ENCODE data around the gene MMP24. TPM values are rescaled to one million over a fixed set of nuclear protein-coding genes. Genes with fewer than 3 reads are reported as not detected.
A peak's percentile ranks its signal among the peaks of the same experiment; 100 is the strongest.

MMP24 gene
- polyA plus RNA-seq, 1 of the 3 experiments (the other 2 are of a cell fraction) = 18.1 TPM

GRCh38 chr20:35267092-35267491, 40.6 kb downstream of the MMP24 start:
- H3K79me2 ChIP-seq (ENCODE audit: insufficient read depth) = no peaks in the 10 kb centered on the region
- no peak overlapping the region for H3K4me3 ChIP-seq (ENCODE audit: low read depth in 2 of 2, low read length in 1 of 2)
- no peak overlapping the region for H3K4me2 ChIP-seq
- TF ChIP-seq POLR2AphosphoS5 (IDR thresholded peaks at IDR 0.05; ENCODE audit: low read depth, low read length) (no peak), NRF1 (IDR thresholded peaks at IDR 0.05; ENCODE audit: low read depth, low read length) (no peak), NFIC (IDR thresholded peaks at IDR 0.05; ENCODE audit: borderline replicate concordance) (no peak), JUND (IDR thresholded peaks at IDR 0.05) (no peak), ELF1 (IDR thresholded peaks at IDR 0.05) (no peak), MEF2A (IDR thresholded peaks at IDR 0.05; ENCODE audit: borderline replicate concordance, low read depth) (no peak), TCF12 (IDR thresholded peaks at IDR 0.05) (no peak), GABPA (IDR thresholded peaks at IDR 0.05; ENCODE audit: low read depth) (no peak)
- TF ChIP-seq, protein P1, sequence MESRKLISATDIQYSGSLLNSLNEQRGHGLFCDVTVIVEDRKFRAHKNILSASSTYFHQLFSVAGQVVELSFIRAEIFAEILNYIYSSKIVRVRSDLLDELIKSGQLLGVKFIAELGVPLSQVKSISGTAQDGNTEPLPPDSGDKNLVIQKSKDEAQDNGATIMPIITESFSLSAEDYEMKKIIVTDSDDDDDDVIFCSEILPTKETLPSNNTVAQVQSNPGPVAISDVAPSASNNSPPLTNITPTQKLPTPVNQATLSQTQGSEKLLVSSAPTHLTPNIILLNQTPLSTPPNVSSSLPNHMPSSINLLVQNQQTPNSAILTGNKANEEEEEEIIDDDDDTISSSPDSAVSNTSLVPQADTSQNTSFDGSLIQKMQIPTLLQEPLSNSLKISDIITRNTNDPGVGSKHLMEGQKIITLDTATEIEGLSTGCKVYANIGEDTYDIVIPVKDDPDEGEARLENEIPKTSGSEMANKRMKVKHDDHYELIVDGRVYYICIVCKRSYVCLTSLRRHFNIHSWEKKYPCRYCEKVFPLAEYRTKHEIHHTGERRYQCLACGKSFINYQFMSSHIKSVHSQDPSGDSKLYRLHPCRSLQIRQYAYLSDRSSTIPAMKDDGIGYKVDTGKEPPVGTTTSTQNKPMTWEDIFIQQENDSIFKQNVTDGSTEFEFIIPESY (IDR thresholded peaks at IDR 0.05; ENCODE audit: borderline replicate concordance, low read depth) = no peak
- CTCF ChIA-PET = interaction anchor here (0.7 kb wide), 1 partner anchor 120 kb away, joined by 4 read pairs; no protein-coding TSS in a partner anchor
- DNase-seq = no peak
- H3K36me3 ChIP-seq (replicated peaks in 1 of 2; ENCODE audit: control insufficient read depth in 1 of 2, insufficient read depth in 2 of 2, low read length in 1 of 2) = peaks cover 0 to 11% of the 10 kb centered on the region in 2 experiments
- no peaks in the 10 kb centered on the region for H3K9me3 ChIP-seq
- no peak overlapping the region for H3K27ac ChIP-seq (ENCODE audit: low read depth in 2 of 2, low read length in 1 of 2)
- peaks cover 12 to 14% of the 10 kb centered on the region in 2 experiments; a peak in 2 of 4 replicates for H3K4me1 ChIP-seq (ENCODE audit: control insufficient read depth in 1 of 2, insufficient read depth in 2 of 2, low read depth in 1 of 2, low read length in 1 of 2)
- H2AFZ ChIP-seq (ENCODE audit: low read depth) = no peak overlapping the region
- H3K27me3 ChIP-seq (ENCODE audit: insufficient read depth) = no peaks in the 10 kb centered on the region
- no peaks in the 10 kb centered on the region for H4K20me1 ChIP-seq (ENCODE audit: insufficient read depth)
- no peak overlapping the region for H3K9ac ChIP-seq
- H3K9me2 ChIP-seq = no peaks in the 10 kb centered on the region
- H3F3A ChIP-seq (replicated peaks; ENCODE audit: insufficient read depth) = no peaks in the 10 kb centered on the region
- POLR2A ChIA-PET = no interaction called here
- 99% methylated on average over 13 of the region's 16 CpGs for WGBS (ENCODE audit: low lambda C conversion rate)

- no peaks in the 10 kb centered on the region for H3K27me3 ChIP-seq (ENCODE audit: insufficient read depth)
- peak; percentile 93 for DNase-seq
- CTCF ChIA-PET = interaction anchor here (0.6 to 5.7 kb wide), 29 partner anchors 9 to 499 kb away, joined by 3 to 28 read pairs (median 4); partner anchors contain the start of genes EDEM2, GDF5, GGT7 and MMP24
These were observed 42.7 kb downstream of the MMP24 start for GRCh38 chr20:35269055-35269781.

More at GRCh38 chr20:35269055-35269781, 42.7 kb downstream of the MMP24 start:
- H4K20me1 ChIP-seq (ENCODE audit: insufficient read depth) = no peaks in the 10 kb centered on the region
- H3K4me2 ChIP-seq = no peak overlapping the region
- H2AFZ ChIP-seq (ENCODE audit: low read depth) = no peak overlapping the region
- H3K79me2 ChIP-seq (ENCODE audit: insufficient read depth) = no peaks in the 10 kb centered on the region
- H3K27ac ChIP-seq (ENCODE audit: low read depth in 2 of 2, low read length in 1 of 2) = peak overlapping the region in 1 of 2 experiments; percentile 14; a peak in 1 of 4 replicates
- peaks cover 0 to 14% of the 10 kb centered on the region in 2 experiments for H3K36me3 ChIP-seq (replicated peaks in 1 of 2; ENCODE audit: control insufficient read depth in 1 of 2, insufficient read depth in 2 of 2, low read length in 1 of 2)
- no peaks in the 10 kb centered on the region for H3K9me3 ChIP-seq
- 55% methylated on average over 14 of the region's 14 CpGs for WGBS (ENCODE audit: low lambda C conversion rate)
- H3F3A ChIP-seq (replicated peaks; ENCODE audit: insufficient read depth) = peaks cover 6% of the 10 kb centered on the region
- H3K9me2 ChIP-seq = no peaks in the 10 kb centered on the region
- POLR2A ChIA-PET = interaction anchor here (0.6 kb wide), 2 partner anchors 179 kb away, joined by 3 read pairs; no protein-coding TSS in a partner anchor
- H3K4me3 ChIP-seq (ENCODE audit: low read depth in 2 of 2, low read length in 1 of 2) = no peak overlapping the region; a peak in 1 of 4 replicates
- H3K4me1 ChIP-seq (ENCODE audit: control insufficient read depth in 1 of 2, insufficient read depth in 2 of 2, low read depth in 1 of 2, low read length in 1 of 2) = peaks cover 0 to 12% of the 10 kb centered on the region in 2 experiments; a peak in 2 of 4 replicates
- 0 out of 2 replicates have a peak, but pooled peaks have one; percentile 31 for TF ChIP-seq RCOR1 (IDR thresholded peaks at IDR 0.05; ENCODE audit: low read length)
- TF ChIP-seq EP300 (IDR thresholded peaks at IDR 0.05; ENCODE audit: borderline replicate concordance in 1 of 2, low read depth in 1 of 2, low read length in 1 of 2) = no peak
- TF ChIP-seq MEF2A (IDR thresholded peaks at IDR 0.05; ENCODE audit: borderline replicate concordance, low read depth) = no peak
- TF ChIP-seq MAX (IDR thresholded peaks at IDR 0.05; ENCODE audit: low read depth) = 0 out of 2 replicates have a peak, but pooled peaks have one; percentile 39
- TF ChIP-seq RAD21 (IDR thresholded peaks at IDR 0.05; ENCODE audit: low read length) = peak; percentile 83
- peak; percentile 87 for TF ChIP-seq CTCF (IDR thresholded peaks at IDR 0.05)
- TF ChIP-seq SMC3 (IDR thresholded peaks at IDR 0.05; ENCODE audit: low read depth, low read length) = peak; percentile 85
- no peak overlapping the region for H3K9ac ChIP-seq

Measured in SK-N-SH (cell line).